MM.1S (cell line): ENCODE data around the gene PHF11.

Source experiments
- CTCF ChIP-seq: fragments of 300-600 bp; sonication (generic); IDR thresholded peaks from 2 replicates; pipeline ENCODE4 v1.5.1; 2016; ENCODE audit warnings: antibody characterized with exemption, low read length, mixed read lengths
- EZH2 ChIP-seq: fragments of 300-600 bp; sonication (generic); optimal IDR thresholded peaks from 2 replicates; pipeline ENCODE3; 2017; ENCODE audit warnings: low read depth, mild to moderate bottlenecking, antibody characterized with exemption, low read length, mixed read lengths
- EZH2phosphoT487 ChIP-seq: fragments of 300-600 bp; sonication (generic); IDR thresholded peaks from 2 replicates; pipeline ENCODE4 v1.6.1; 2018; ENCODE audit warnings: antibody characterized with exemption, low read length

GRCh38 chr13:49545661-49546060 is 49.9 kb downstream of the PHF11 start:
- TF ChIP-seq EZH2 (no peak), CTCF (no peak), EZH2phosphoT487 (no peak)
